H1 (cell line): ENCODE measurements around the gene ADK. TPM values are rescaled to one million over a fixed set of nuclear protein-coding genes. Genes with fewer than 3 reads are reported as not detected.

ENCODE experiments used
- CTCF ChIA-PET: fragments of 300-600 bp; sonication (Branson Sonifier 250); formaldehyde crosslinking; loops from one replicate; lab custom pipeline; 2021; ENCODE audit not compliant: partially characterized antibody; lab: Charles Lee
- POLR2A ChIA-PET: fragments of 300-600 bp; sonication (Branson Sonifier 250); formaldehyde crosslinking; loops from one replicate; lab custom pipeline; 2021; ENCODE audit warnings: inconsistent platforms; ENCODE audit not compliant: partially characterized antibody; lab: Charles Lee
- DNase-seq, 2 experiments: peaks; one replicate each; pipeline versions ENCODE4 v3.0.0 to v3.0.0-alpha.2; 2010 to 2022; ENCODE audit warnings: low spot score in 2 of 2, low read depth in 1 of 2, mixed read lengths in 1 of 2
- FAIRE-seq: peaks from 2 replicates; lab custom pipeline; 2011; peaks lifted over from hg19 to GRCh38; lab: Jason Lieb, UNC
- H2AFZ ChIP-seq: 2 replicates; pipeline ENCODE4 v1.8.1; 2012; ENCODE audit warnings: low read length, inconsistent platforms
- H2AK5ac ChIP-seq: 2 replicates; pipeline ENCODE4 v1.6.1; 2013; ENCODE audit warnings: low read depth, low read length
- H2BK120ac ChIP-seq: replicated peaks from 2 replicates; pipeline ENCODE3; 2013; ENCODE audit warnings: low read depth, low read length, inconsistent platforms
- H2BK12ac ChIP-seq: 2 replicates; pipeline ENCODE4 v1.6.1; 2013; ENCODE audit warnings: low read depth, low read length
- H2BK15ac ChIP-seq: 2 replicates; pipeline ENCODE4 v1.6.1; 2013; ENCODE audit warnings: low read length
- H2BK20ac ChIP-seq: 2 replicates; pipeline ENCODE4 v1.6.1; 2013; ENCODE audit warnings: low read length
- H2BK5ac ChIP-seq: 2 replicates; pipeline ENCODE4 v1.6.1; 2013; ENCODE audit warnings: low read depth, low read length
- H3K14ac ChIP-seq: 2 replicates; pipeline ENCODE4 v1.6.1; 2013; ENCODE audit warnings: inconsistent platforms; ENCODE audit not compliant: insufficient read length
- H3K18ac ChIP-seq: 2 replicates; pipeline ENCODE4 v1.6.1; 2013; ENCODE audit warnings: low read length; ENCODE audit errors: extremely low read depth
- H3K23ac ChIP-seq: 2 replicates; pipeline ENCODE4 v1.6.1; 2013; ENCODE audit warnings: inconsistent platforms; ENCODE audit not compliant: insufficient read length
- H3K23me2 ChIP-seq: 2 replicates; pipeline ENCODE4 v1.6.1; 2013; ENCODE audit warnings: low read depth, low read length
- H3K27ac ChIP-seq: 2 replicates; pipeline ENCODE4 v1.6.1; 2011; ENCODE audit warnings: low read depth, low read length, inconsistent platforms
- H3K27me3 ChIP-seq, 4 experiments: replicated peaks in 1 of 4; 1 replicate in 1 of 4; 2 replicates in 3 of 4; pipeline versions ENCODE4 v1.6.1 to v1.8.1; 2011 to 2013; ENCODE audit warnings: low read length in 3 of 4, mild to moderate bottlenecking in 3 of 4, inconsistent platforms in 2 of 4, mixed read lengths in 2 of 4, moderate library complexity in 1 of 4; ENCODE audit not compliant: control insufficient read depth in 3 of 4, insufficient read depth in 3 of 4; ENCODE audit errors: extremely low read depth in 1 of 4
- H3K36me3 ChIP-seq, 4 experiments: 2 replicates each; pipeline versions ENCODE4 v1.6.1 to v1.8.1; 2011 to 2013; ENCODE audit warnings: mild to moderate bottlenecking in 4 of 4, low read length in 3 of 4, moderate library complexity in 2 of 4, control low read depth in 1 of 4, inconsistent platforms in 1 of 4; ENCODE audit not compliant: insufficient read depth in 4 of 4, control insufficient read depth in 2 of 4
- H3K4ac ChIP-seq: replicated peaks from 2 replicates; pipeline ENCODE3; 2013; ENCODE audit warnings: low read length, low read depth, mixed read lengths, inconsistent platforms; ENCODE audit not compliant: insufficient read length
- H3K4me1 ChIP-seq, 4 experiments: replicated peaks in 1 of 4; 1 replicate in 1 of 4; 2 replicates in 3 of 4; pipeline versions ENCODE4 v1.6.1 to v1.8.1; 2011 to 2013; ENCODE audit warnings: low read length in 3 of 4, inconsistent platforms in 2 of 4, mixed read lengths in 1 of 4; ENCODE audit not compliant: insufficient read depth in 4 of 4, control insufficient read depth in 3 of 4
- H3K4me2 ChIP-seq, 2 experiments: 2 replicates each; pipeline versions ENCODE4 v1.6.1 to v1.8.1; 2011 to 2013; ENCODE audit warnings: low read depth in 2 of 2, low read length in 2 of 2, control low read depth in 1 of 2, inconsistent platforms in 1 of 2, mild to moderate bottlenecking in 1 of 2; ENCODE audit not compliant: insufficient read depth in 1 of 2
- H3K4me3 ChIP-seq, 4 experiments: fragments of 200-600, 300-600 bp in 1 of 4; sonication (generic), shearing (Covaris generic), sonication (Bioruptor Twin) in 1 of 4; 2 replicates each; pipeline versions ENCODE4 v1.5.1 to v1.8.1; 2011 to 2016; ENCODE audit warnings: low read length in 4 of 4, low read depth in 3 of 4, control low read depth in 2 of 4, inconsistent platforms in 2 of 4, mild to moderate bottlenecking in 2 of 4, mixed read lengths in 1 of 4, moderate library complexity in 1 of 4; ENCODE audit not compliant: insufficient read depth in 2 of 4; ENCODE audit errors: extremely low read depth in 1 of 4
- H3K56ac ChIP-seq: replicated peaks from 2 replicates; pipeline ENCODE3; 2013; ENCODE audit warnings: low read depth, mild to moderate bottlenecking, mixed read lengths, low read length, inconsistent platforms; ENCODE audit not compliant: insufficient read length
- H3K79me1 ChIP-seq: 2 replicates; pipeline ENCODE4 v1.6.1; 2013; ENCODE audit warnings: low read depth, low read length, control low read depth
- H3K79me2 ChIP-seq, 2 experiments: 2 replicates each; pipeline versions ENCODE4 v1.6.1 to v1.8.1; 2012 to 2013; ENCODE audit warnings: low read length in 2 of 2, mild to moderate bottlenecking in 2 of 2, inconsistent platforms in 1 of 2; ENCODE audit not compliant: insufficient read depth in 2 of 2, control insufficient read depth in 1 of 2
- H3K9ac ChIP-seq, 4 experiments: replicated peaks in 1 of 4; 1 replicate in 1 of 4; 2 replicates in 3 of 4; pipeline versions ENCODE4 v1.6.1 to v1.8.1; 2011 to 2013; ENCODE audit warnings: low read depth in 3 of 4, low read length in 3 of 4, control low read depth in 2 of 4, mild to moderate bottlenecking in 2 of 4, moderate library complexity in 2 of 4, inconsistent platforms in 1 of 4; ENCODE audit errors: extremely low read depth in 1 of 4
- H3K9me3 ChIP-seq, 2 experiments: 2 replicates each; pipeline versions ENCODE4 v1.6.1 to v1.8.1; 2012 to 2013; ENCODE audit warnings: mild to moderate bottlenecking in 2 of 2, moderate library complexity in 2 of 2, control low read depth in 1 of 2, inconsistent platforms in 1 of 2, low read depth in 1 of 2, low read length in 1 of 2, mixed read lengths in 1 of 2; ENCODE audit not compliant: insufficient read depth in 2 of 2
- H4K20me1 ChIP-seq, 2 experiments: replicated peaks in 1 of 2; 2 replicates each; pipeline versions ENCODE3 to v1.8.1; 2011 to 2013; ENCODE audit warnings: inconsistent platforms in 2 of 2, low read length in 2 of 2, mild to moderate bottlenecking in 1 of 2; ENCODE audit not compliant: insufficient read depth in 2 of 2, control insufficient read depth in 1 of 2
- H4K5ac ChIP-seq: 2 replicates; pipeline ENCODE4 v1.6.1; 2013; ENCODE audit warnings: low read length, low read depth, mixed read lengths, inconsistent platforms; ENCODE audit not compliant: insufficient read length
- H4K8ac ChIP-seq: 2 replicates; pipeline ENCODE4 v1.8.0; 2013; ENCODE audit warnings: mild to moderate bottlenecking, moderate library complexity, low read length, inconsistent platforms; ENCODE audit not compliant: insufficient read depth; ENCODE audit errors: extremely low read depth
- H4K91ac ChIP-seq: replicated peaks from 2 replicates; pipeline ENCODE3; 2013; ENCODE audit warnings: low read length, mixed read lengths, inconsistent platforms; ENCODE audit not compliant: insufficient read length
- CTBP2 ChIP-seq: IDR thresholded peaks from 2 replicates; pipeline ENCODE4 v1.7.0; 2011; ENCODE audit warnings: borderline replicate concordance, mild to moderate bottlenecking, moderate library complexity, mixed read lengths, low read length; ENCODE audit not compliant: insufficient read depth, insufficient read length
- CTCF ChIP-seq, 3 experiments: IDR thresholded peaks; 1 replicate in 2 of 3; 2 replicates in 1 of 3; pipeline versions ENCODE4 v1.5.1 to v1.6.1; 2011; ENCODE audit warnings: low read length in 3 of 3, mild to moderate bottlenecking in 3 of 3, inconsistent platforms in 2 of 3, low read depth in 1 of 3, moderate library complexity in 1 of 3; ENCODE audit not compliant: insufficient read depth in 1 of 3; ENCODE audit errors: control extremely low read depth in 1 of 3
- JUND ChIP-seq: IDR thresholded peaks from 2 replicates; pipeline ENCODE4 v1.6.1; 2011; ENCODE audit warnings: mild to moderate bottlenecking, improper control_type of control experiment, low read length
- KDM5A ChIP-seq: fragments of 200-600 bp; IDR thresholded peaks from 2 replicates; pipeline ENCODE4 v1.7.1; 2012; ENCODE audit warnings: mild to moderate bottlenecking, low read length, inconsistent platforms, mixed read lengths
- RXRA ChIP-seq: IDR thresholded peaks from 2 replicates; pipeline ENCODE4 v1.6.1; 2011; ENCODE audit warnings: low read depth, mild to moderate bottlenecking, low read length, moderate library complexity; ENCODE audit not compliant: insufficient read depth
- TEAD4 ChIP-seq: IDR thresholded peaks from 2 replicates; pipeline ENCODE4 v1.6.1; 2012; ENCODE audit warnings: low read depth, low read length, inconsistent platforms, mixed read lengths
- polyA plus RNA-seq, 7 experiments: library from polyadenylated mRNA; depleted of rRNA in 3 of 7; stranded (reverse) in 5 of 7; unstranded in 2 of 7; fragments of >200 nt in 5 of 7; fragments of 200-250 nt in 2 of 7; gene quantifications; 1 replicate in 5 of 7; 2 replicates in 1 of 7; 4 replicates in 1 of 7; pipeline versions ENCODE4 v1.2.1 to v1.2.3, GENCODE V29; 2011 to 2013; ENCODE audit warnings: missing spikeins in 2 of 7, mixed read lengths in 2 of 7
- total RNA-seq: library from RNA; stranded (reverse); fragmentation: NEBNext Ultra II Directional; extraction: Animal tissue kit (Norgen Biotek cat#: 25700); gene quantifications from 2 replicates; pipeline ENCODE4 v1.2.1, GENCODE V29; 2021
- TF ChIP-seq, protein P1 (sequence below): IDR thresholded peaks from 2 replicates; pipeline ENCODE4 v1.6.1; 2012; ENCODE audit warnings: inconsistent platforms

ADK gene
- total and polyA plus RNA-seq, 2 of the 8 experiments (the other 6 are each of a cell fraction or from before 2014, with no cell fraction given) = 12.3 to 42.4 TPM

DNA sequence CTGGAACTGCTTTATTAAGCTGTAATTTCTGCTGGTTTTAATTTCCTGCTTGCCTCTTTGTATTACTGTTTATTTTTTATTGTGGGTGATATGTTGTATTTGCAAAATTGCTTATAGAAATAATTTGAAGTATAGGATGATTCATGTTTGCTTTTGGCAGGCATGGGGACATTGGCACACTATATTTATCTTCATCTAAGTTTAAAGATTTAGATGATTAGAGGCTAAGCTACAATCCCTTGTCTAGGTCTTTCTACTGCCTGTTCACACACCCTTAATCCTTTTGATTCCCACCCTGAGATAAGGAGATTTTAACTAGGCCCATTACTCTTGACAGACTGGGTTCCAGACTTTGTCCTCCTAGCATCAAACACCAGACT is 492.6 kb downstream of the ADK start:
- FAIRE-seq (no peak), DNase-seq (no peak)
- Histone ChIP-seq H2BK12ac (no peak overlapping the region), H3K23ac (no peak overlapping the region), H3K14ac (no peak overlapping the region), H3K4me3 (no peak overlapping the region), H3K79me2 (no peaks in the 10 kb centered on the region), H3K79me1 (no peaks in the 10 kb centered on the region), H2BK15ac (no peak overlapping the region), H3K27me3 (no peaks in the 10 kb centered on the region), H4K5ac (no peak overlapping the region), H2AFZ (no peak overlapping the region), H3K36me3 (no peaks in the 10 kb centered on the region), H3K56ac (no peak overlapping the region), H3K4me1 (peaks cover 0 to 6% (median 4%) of the 10 kb centered on the region in 4 experiments; a peak in 2 of 7 replicates), H2BK120ac (no peak overlapping the region), H4K20me1 (no peaks in the 10 kb centered on the region), H3K27ac (no peak overlapping the region), H3K9me3 (0 out of 4 replicates have a peak, but pooled peaks cover 0 to 2% of the 10 kb centered on the region in 2 experiments), H4K8ac (no peak overlapping the region), H3K23me2 (no peaks in the 10 kb centered on the region), H2BK20ac (no peak overlapping the region), H3K18ac (no peak overlapping the region), H2BK5ac (no peak overlapping the region), H3K4ac (no peak overlapping the region), H3K9ac (no peak overlapping the region), H2AK5ac (no peak overlapping the region), H4K91ac (no peak overlapping the region), H3K4me2 (no peak overlapping the region)
- CTCF ChIA-PET = no interaction called here
- POLR2A ChIA-PET = no interaction called here
- TF ChIP-seq CTBP2 (no peak), RXRA (no peak), TEAD4 (no peak), KDM5A (no peak), CTCF (IDR thresholded peaks at IDR 0.05; ENCODE audit: control extremely low read depth in 1 of 3, insufficient read depth in 1 of 3, low read depth in 1 of 3, low read length in 3 of 3) (no peak), JUND (no peak)
- TF ChIP-seq, protein P1, sequence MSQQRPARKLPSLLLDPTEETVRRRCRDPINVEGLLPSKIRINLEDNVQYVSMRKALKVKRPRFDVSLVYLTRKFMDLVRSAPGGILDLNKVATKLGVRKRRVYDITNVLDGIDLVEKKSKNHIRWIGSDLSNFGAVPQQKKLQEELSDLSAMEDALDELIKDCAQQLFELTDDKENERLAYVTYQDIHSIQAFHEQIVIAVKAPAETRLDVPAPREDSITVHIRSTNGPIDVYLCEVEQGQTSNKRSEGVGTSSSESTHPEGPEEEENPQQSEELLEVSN = no peak
